ENCODE results near the gene YIPF3. TPM values are rescaled to one million over a fixed set of nuclear protein-coding genes. Genes with fewer than 3 reads are reported as not detected.
"Not testable (repeated sequence)": the region's sequence is repeated elsewhere in the genome, so short reads cannot be mapped to it uniquely, and the experiment has no call there.

Gene YIPF3
- polyA plus RNA-seq, 1 experiment: 355 TPM

- Histone ChIP-seq H3K36me3 (ENCODE audit: control insufficient read depth, insufficient read depth, low read length) (peaks cover 43% of the 10 kb centered on the region), H3K4me3 (ENCODE audit: low read depth, low read length) (no peak overlapping the region), H3K27me3 (ENCODE audit: control insufficient read depth, insufficient read depth, low read length) (no peaks in the 10 kb centered on the region)
- CTCF ChIA-PET: interaction anchor here (1.1 to 12.0 kb wide), 2 partner anchors 16 to 47 kb away, joined by 3 to 134 read pairs; partner anchors contain the start of genes DLK2, POLR1C and YIPF3
- POLR2A ChIA-PET: no interaction called here
- TF ChIP-seq CTCF (IDR thresholded peaks at IDR 0.05; ENCODE audit: insufficient read depth, low read depth, low read length): no peak
- no peak for DNase-seq (ENCODE audit: low read depth)
Observed at GRCh38 chr6:43500921-43501320, 15.8 kb downstream of the YIPF3 start.

- ChIA-PET POLR2A (no interaction called here), CTCF (interaction anchor here (1.1 to 10.1 kb wide), 3 partner anchors 9 to 44 kb away, joined by 3 to 87 read pairs (median 4); partner anchors contain the start of genes DLK2, POLR1C and YIPF3)
- no peak for TF ChIP-seq CTCF (IDR thresholded peaks at IDR 0.05; ENCODE audit: insufficient read depth, low read depth, low read length)
- H3K36me3 ChIP-seq (ENCODE audit: control insufficient read depth, insufficient read depth, low read length): peaks cover 34% of the 10 kb centered on the region
- no peak for DNase-seq (ENCODE audit: low read depth)
- H3K4me3 ChIP-seq (ENCODE audit: low read depth, low read length): no peak overlapping the region
- H3K27me3 ChIP-seq (ENCODE audit: control insufficient read depth, insufficient read depth, low read length): no peaks in the 10 kb centered on the region
Observed at GRCh38 chr6:43499028-43499815, 17.5 kb downstream of the YIPF3 start.

GRCh38 chr6:43498291-43498690 lies 18.4 kb downstream of the YIPF3 start:
- CTCF ChIA-PET: interaction anchor here (0.8 to 10.1 kb wide), 3 partner anchors 9 to 57 kb away, joined by 3 to 136 read pairs (median 87); partner anchors contain the start of genes DLK2 and LRRC73
- H3K4me3 ChIP-seq (ENCODE audit: low read depth, low read length); DNase-seq (ENCODE audit: low read depth); H3K27me3 ChIP-seq (ENCODE audit: control insufficient read depth, insufficient read depth, low read length); POLR2A ChIA-PET: not testable (repeated sequence)
- peaks cover 29% of the 10 kb centered on the region for H3K36me3 ChIP-seq (ENCODE audit: control insufficient read depth, insufficient read depth, low read length)

- POLR2A ChIA-PET: no interaction called here
- H3K27me3 ChIP-seq (ENCODE audit: control insufficient read depth, insufficient read depth, low read length): no peaks in the 10 kb centered on the region
- peaks cover 25% of the 10 kb centered on the region for H3K36me3 ChIP-seq (ENCODE audit: control insufficient read depth, insufficient read depth, low read length)
- H3K4me3 ChIP-seq (ENCODE audit: low read depth, low read length): no peak overlapping the region
- DNase-seq (ENCODE audit: low read depth): no peak
- no peak for TF ChIP-seq CTCF (IDR thresholded peaks at IDR 0.05; ENCODE audit: insufficient read depth, low read depth, low read length)
- CTCF ChIA-PET: interaction anchor here (1.1 to 10.1 kb wide), 9 partner anchors 10 to 235 kb away, joined by 3 to 136 read pairs (median 8); partner anchors contain the start of genes DLK2 and LRRC73
Observed at GRCh38 chr6:43497689-43498088, 19.0 kb downstream of the YIPF3 start.

GRCh38 chr6:43497129-43497396 lies 19.7 kb downstream of the YIPF3 start:
- DNase-seq (ENCODE audit: low read depth): no peak
- POLR2A ChIA-PET: interaction anchor here (0.6 kb wide), 1 partner anchor 9 kb away, joined by 4 read pairs; no protein-coding TSS in a partner anchor
- peaks cover 19% of the 10 kb centered on the region for H3K36me3 ChIP-seq (ENCODE audit: control insufficient read depth, insufficient read depth, low read length)
- no peaks in the 10 kb centered on the region for H3K27me3 ChIP-seq (ENCODE audit: control insufficient read depth, insufficient read depth, low read length)
- TF ChIP-seq CTCF (IDR thresholded peaks at IDR 0.05; ENCODE audit: insufficient read depth, low read depth, low read length): no peak
- CTCF ChIA-PET: interaction anchor here (0.5 to 10.1 kb wide), 23 partner anchors 11 to 269 kb away, joined by 3 to 136 read pairs (median 5); partner anchors contain the start of genes DLK2, DNPH1 and LRRC73
- no peak overlapping the region for H3K4me3 ChIP-seq (ENCODE audit: low read depth, low read length)

Measured in BJ (cell line).